K562 (cell line): ENCODE results near the gene ALCAM. TPM values are rescaled to one million over a fixed set of nuclear protein-coding genes. Genes with fewer than 3 reads are reported as not detected.

ENCODE experiments used
- BRCA1 ChIP-seq, 2 experiments: fragments of 450-650 bp in 1 of 2; sonication (generic) in 1 of 2; formaldehyde crosslinking in 1 of 2; IDR thresholded peaks; 2 replicates each; pipeline versions ENCODE4 v1.5.0 to v1.6.1; 2017 to 2020; ENCODE audit warnings: mild to moderate bottlenecking in 1 of 2, missing genetic modification reagents in 1 of 2
- CAMTA2 ChIP-seq: fragments of 250-450 bp; sonication (Bioruptor Pico); conservative IDR thresholded peaks from 2 replicates; pipeline ENCODE4 v1.5.1; 2022
- ELF2 ChIP-seq: fragments of 250-450 bp; sonication (Bioruptor Pico); IDR thresholded peaks from 2 replicates; pipeline ENCODE4 v1.5.0; 2021; ENCODE audit warnings: mild to moderate bottlenecking
- SMAD2 ChIP-seq: fragments of 150-350 bp; IDR thresholded peaks from 2 replicates; pipeline ENCODE4 v1.6.1; 2014; ENCODE audit warnings: low read depth, mild to moderate bottlenecking, low read length
- THRAP3 ChIP-seq: fragments of 450-650 bp; IDR thresholded peaks from 2 replicates; pipeline ENCODE4 v1.6.1; 2016; ENCODE audit warnings: mild to moderate bottlenecking, inconsistent platforms, borderline replicate concordance
- WHSC1 ChIP-seq: IDR thresholded peaks from one replicate; pipeline ENCODE4 v1.6.1; 2012; ENCODE audit warnings: low read length, control low read depth, inconsistent platforms
- polyA plus RNA-seq, 8 experiments: library from polyadenylated mRNA; depleted of rRNA in 4 of 8; stranded (reverse) in 5 of 8; unstranded in 3 of 8; fragments of >200 nt; fragmentation: Nextera tagmentation in 2 of 8; fragmentation: Illumina TruSeq in 1 of 8; extraction: Ambion mirVana in 2 of 8; extraction: Trizol in 1 of 8; gene quantifications; 2 replicates each; pipeline versions ENCODE4 v1.2.1 to v1.2.3, GENCODE V29; 2011 to 2014; ENCODE audit warnings: inconsistent platforms in 1 of 8, missing spikeins in 1 of 8
- total RNA-seq, 7 experiments: library from RNA; depleted of rRNA in 6 of 7; stranded (reverse); fragments of >200 nt in 6 of 7; fragmentation: Illumina TruSeq in 2 of 7; extraction: Trizol in 2 of 7; gene quantifications; 2 replicates each; pipeline versions ENCODE4 v1.2.1 to v1.2.3, GENCODE V29; 2011 to 2021; ENCODE audit warnings: low replicate concordance in 1 of 7
- TF ChIP-seq, protein P1 (sequence below): fragments of 450-650 bp; IDR thresholded peaks from 2 replicates; pipeline ENCODE4 v1.6.1; 2016; ENCODE audit warnings: low read depth

ALCAM gene
- total and polyA plus RNA-seq, 9 of the 15 experiments (the other 6 are each of a cell fraction or from before 2014, with no cell fraction given) = 0.03 to 0.98 (median 0.14) TPM; not detected in 1

DNA sequence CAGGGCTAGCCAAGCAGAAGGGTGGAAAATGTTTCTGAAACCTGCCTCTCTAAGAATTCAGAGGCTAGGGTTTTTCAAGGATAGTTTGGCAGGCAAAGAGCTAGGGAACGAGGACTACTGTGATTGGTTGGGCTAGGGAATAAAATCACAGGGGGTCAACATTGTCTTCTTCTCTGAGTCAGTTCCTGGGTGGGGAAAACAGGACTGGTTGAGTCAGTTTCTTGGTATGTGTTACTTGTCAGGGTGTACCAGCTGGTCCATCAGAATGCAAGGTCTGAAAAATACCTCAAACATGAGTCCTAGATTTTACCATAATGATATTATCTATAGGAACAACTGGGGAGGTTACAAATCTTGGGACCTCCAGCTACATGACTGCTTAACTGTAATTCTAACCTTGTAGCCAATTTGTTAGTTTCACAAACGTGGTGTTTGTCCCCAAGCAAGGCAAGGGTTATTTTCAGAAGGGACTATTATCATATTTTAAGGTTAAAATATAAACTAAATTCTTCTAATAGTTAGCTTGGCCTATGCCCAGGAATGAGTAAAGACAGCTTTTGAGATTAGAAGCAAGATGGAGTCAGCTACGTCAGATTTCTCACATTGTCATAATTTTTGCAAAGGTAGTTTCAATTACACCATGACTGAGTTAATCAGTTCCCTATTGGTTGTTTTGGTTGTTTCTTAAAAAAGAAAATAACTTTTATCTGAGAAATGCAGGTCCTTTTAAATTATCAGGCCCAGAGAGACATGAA lies 231.5 kb downstream of the ALCAM start (continued):
- TF ChIP-seq, protein P1, sequence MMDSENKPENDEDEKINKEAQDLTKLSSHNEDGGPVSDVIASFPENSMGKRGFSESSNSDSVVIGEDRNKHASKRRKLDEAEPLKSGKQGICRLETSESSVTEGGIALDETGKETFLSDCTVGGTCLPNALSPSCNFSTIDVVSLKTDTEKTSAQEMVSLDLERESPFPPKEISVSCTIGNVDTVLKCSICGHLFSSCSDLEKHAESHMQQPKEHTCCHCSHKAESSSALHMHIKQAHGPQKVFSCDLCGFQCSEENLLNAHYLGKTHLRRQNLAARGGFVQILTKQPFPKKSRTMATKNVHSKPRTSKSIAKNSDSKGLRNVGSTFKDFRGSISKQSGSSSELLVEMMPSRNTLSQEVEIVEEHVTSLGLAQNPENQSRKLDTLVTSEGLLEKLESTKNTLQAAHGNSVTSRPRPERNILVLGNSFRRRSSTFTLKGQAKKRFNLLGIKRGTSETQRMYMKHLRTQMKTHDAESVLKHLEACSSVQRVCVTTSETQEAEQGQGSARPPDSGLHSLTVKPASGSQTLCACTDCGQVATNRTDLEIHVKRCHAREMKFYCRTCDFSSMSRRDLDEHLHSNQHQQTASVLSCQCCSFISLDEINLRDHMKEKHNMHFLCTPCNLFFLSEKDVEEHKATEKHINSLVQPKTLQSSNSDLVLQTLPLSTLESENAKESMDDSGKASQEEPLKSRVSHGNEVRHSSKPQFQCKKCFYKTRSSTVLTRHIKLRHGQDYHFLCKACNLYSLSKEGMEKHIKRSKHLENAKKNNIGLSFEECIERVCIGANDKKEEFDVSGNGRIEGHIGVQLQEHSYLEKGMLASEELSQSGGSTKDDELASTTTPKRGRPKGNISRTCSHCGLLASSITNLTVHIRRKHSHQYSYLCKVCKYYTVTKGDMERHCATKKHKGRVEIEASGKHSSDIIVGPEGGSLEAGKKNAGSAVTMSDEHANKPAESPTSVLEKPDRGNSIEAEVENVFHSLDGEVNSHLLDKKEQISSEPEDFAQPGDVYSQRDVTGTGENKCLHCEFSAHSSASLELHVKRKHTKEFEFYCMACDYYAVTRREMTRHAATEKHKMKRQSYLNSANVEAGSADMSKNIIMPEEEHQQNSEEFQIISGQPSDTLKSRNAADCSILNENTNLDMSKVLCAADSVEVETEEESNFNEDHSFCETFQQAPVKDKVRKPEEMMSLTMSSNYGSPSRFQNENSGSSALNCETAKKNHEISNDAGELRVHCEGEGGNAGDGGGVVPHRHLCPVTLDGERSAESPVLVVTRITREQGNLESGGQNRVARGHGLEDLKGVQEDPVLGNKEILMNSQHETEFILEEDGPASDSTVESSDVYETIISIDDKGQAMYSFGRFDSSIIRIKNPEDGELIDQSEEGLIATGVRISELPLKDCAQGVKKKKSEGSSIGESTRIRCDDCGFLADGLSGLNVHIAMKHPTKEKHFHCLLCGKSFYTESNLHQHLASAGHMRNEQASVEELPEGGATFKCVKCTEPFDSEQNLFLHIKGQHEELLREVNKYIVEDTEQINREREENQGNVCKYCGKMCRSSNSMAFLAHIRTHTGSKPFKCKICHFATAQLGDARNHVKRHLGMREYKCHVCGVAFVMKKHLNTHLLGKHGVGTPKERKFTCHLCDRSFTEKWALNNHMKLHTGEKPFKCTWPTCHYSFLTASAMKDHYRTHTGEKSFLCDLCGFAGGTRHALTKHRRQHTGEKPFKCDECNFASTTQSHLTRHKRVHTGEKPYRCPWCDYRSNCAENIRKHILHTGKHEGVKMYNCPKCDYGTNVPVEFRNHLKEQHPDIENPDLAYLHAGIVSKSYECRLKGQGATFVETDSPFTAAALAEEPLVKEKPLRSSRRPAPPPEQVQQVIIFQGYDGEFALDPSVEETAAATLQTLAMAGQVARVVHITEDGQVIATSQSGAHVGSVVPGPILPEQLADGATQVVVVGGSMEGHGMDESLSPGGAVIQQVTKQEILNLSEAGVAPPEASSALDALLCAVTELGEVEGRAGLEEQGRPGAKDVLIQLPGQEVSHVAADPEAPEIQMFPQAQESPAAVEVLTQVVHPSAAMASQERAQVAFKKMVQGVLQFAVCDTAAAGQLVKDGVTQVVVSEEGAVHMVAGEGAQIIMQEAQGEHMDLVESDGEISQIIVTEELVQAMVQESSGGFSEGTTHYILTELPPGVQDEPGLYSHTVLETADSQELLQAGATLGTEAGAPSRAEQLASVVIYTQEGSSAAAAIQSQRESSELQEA = no peak
- no peak for TF ChIP-seq CAMTA2 (CRISPR knock-in tag)
- no peak for TF ChIP-seq SMAD2
- no peak for TF ChIP-seq THRAP3
- TF ChIP-seq WHSC1 = no peak
- TF ChIP-seq ELF2 (CRISPR knock-in tag) = no peak
- no peak for TF ChIP-seq BRCA1 (IDR thresholded peaks at IDR 0.05)
- TF ChIP-seq BRCA1 (CRISPR knock-in tag; IDR thresholded peaks at IDR 0.05) = no peak
